HK-2 (cell line): ENCODE results near the gene CKAP5.

Experiments
- DNase-seq: peaks from one replicate; pipeline ENCODE4 v3.0.0-alpha.2; 2018; ENCODE audit not compliant: unreplicated experiment

Gene CKAP5

DNA sequence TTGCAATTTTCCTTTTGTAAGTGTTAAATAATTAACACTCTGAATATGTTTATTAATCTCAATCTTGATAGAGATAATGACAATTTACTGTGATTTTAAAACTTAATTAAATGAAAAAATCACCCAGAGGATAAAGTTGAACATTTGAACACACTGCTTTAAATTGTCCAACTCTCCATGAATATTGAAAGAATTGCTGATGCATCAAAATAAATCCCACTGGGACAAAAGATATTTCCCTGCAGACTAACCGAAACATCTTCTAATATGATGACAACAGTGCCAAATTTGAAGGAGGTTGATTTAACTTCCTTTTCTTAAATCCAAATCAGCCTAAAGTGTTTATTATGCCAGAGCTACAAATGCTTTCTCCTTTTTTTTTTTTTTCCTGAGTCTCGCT lies 79.4 kb downstream of the CKAP5 start:
- no peak for DNase-seq

DNA sequence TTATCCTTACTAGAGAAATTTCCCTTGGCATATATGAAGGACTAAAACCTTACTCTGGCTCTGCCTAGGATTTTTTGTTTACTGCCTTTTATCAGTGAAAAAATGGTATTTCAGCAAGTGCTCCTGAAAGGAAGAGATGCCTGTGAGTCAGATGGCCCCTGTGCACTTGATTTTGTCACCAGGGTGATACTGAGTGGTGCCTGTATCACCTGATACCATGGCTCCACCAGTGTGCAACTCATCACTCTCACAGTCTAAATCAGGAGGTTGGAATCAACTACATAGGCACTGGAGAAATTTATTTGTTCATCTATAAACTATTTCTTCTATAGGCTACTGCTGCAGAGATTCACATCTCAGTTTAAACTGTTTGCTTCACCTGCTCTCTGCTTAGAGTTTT lies 83.8 kb downstream of the CKAP5 start:
- no peak for DNase-seq

DNA sequence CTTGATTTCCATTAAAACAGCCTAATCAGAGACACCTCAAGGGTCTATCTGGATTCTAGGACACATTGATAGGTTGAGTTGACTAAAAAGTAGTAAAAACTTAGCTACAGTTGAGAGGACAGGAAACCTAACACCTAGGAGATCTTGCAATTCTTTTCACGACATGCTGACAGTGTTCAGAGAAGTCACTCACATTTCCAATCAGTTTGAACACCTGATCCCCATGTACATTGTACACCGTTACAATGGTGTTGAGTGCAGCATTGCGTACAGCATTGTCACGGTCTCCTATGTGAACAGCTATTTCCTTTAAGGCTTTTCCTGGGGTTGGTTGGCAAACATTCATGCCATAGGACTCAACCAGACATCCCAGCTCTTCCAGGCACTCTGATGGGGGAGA lies 84.3 kb downstream of the CKAP5 start:
- DNase-seq = no peak

DNA sequence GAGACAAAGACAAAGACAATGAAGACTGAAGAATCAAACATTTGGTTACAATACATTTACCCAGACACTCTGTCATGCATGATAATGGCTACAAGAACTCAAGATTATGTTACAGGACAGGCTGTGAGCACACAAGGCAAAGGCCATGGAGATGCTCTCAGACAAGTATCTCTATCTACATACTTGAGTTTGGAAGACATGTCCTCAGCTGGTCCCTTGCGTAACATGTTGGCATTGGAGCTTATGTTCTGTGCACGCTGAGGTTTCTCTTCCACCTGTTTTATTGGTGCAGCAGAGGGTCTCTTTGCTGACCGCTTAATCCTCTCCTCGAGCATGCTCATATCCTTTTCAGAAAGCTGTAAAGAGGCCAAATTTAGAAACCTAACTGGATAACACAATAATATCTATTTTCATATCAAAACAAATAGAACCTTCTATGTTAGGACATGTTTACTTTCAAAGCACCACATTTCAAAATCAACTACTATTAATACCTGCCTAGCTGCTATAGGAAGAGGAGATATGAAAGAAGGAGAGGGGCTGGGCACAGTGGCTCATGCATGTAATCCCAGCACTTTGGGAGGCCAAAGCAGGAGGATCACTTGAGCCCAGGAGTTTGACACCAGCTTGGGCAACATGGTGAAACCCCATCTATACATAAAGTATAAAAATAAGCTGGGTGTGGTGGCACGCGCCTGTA lies 85.5 kb downstream of the CKAP5 start:
- no peak for DNase-seq

DNA sequence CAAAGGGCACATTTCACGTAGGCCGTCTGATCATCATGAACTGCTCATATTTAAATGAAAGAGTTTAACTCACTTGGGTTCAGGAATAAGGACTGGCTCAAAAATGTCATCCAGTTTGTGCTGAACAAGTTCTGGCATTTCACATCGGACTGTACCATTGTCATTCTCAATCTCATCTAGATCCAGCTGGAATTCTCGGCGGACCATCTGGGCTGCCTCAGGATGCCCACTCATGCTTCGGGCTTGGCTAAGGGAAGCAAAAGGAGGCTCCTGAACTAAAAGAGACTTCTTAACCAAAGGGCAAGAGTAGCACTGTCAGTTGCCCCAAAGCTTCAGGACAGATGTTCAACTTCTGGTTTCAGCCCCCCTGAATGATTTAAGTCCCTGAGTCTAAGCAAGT lies 86.9 kb downstream of the CKAP5 start:
- no peak for DNase-seq

DNA sequence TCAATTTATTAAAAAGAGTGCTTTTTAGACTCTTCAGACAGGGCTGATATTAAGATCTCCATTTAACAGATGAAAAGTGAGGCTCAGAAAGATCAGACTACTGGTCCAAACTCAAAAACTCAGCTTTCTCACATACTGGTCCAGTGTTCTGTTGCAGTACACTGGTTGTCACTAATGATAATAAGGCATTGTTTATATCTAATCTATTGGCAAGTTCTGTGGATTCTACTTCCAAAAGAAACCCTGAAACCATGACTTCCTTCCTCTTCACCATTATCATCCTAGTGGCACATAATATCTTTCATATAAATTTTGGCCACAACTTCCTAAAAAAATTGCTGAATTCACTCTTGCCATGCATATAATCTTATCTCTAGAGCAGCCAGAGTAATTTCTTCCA lies 90.1 kb downstream of the CKAP5 start:
- no peak for DNase-seq

DNA sequence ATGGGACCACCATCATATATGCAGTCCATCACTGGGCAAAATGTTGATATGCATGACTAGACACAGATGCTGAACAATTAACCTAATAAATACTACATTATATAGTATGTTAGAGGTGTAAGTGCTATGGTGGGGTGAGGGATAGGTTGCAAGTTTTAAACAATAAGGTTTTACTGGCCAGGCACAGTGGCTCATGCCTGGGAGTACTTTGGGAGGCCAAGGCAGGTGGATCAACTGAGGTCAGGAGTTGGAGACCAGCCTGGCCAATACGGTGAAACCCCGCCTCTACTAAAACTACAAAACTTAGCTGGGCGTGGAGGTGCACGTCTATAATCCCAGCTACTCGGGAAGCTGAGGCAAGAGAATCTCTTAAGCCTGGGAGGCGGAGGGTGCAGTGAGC lies 98.9 kb downstream of the CKAP5 start:
- DNase-seq = no peak

DNA sequence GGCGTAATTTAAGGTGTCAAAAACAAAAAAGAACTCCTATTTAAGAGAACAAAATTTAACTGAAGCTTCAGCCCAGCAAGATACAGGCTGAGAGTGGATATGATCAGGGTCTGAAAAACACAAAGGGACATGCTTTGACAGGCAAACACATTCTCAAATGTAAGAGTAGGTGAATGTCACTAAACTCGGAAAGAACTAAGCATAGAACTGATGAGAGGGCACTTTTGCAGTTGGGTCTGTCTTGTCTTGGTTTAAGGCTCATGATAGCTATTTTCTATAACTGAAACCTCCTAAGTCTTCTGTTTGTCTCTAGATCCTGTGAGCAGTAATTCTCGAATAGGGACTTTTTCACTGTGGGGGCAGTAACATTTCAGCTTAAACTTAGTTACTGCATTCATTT lies 100.1 kb downstream of the CKAP5 start:
- DNase-seq = no peak

DNA sequence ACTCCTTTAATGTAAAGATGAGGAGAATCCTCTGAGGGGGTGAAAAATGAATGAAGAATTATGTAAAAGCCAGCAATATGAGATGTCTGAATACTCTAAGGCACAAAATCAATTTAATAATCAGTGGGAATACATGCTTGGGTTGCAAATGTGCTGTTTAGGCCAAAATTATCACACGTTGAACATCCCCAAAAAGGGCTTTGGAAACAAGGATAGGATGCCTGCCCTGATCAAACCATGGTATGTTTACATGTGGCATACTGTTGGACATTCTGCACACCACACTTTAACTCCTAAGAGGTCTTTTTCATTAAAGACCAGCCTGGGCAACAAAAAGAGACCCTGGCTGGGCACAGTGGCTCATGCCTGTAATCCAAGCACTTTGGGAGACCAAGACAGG lies 100.8 kb downstream of the CKAP5 start:
- DNase-seq = no peak

DNA sequence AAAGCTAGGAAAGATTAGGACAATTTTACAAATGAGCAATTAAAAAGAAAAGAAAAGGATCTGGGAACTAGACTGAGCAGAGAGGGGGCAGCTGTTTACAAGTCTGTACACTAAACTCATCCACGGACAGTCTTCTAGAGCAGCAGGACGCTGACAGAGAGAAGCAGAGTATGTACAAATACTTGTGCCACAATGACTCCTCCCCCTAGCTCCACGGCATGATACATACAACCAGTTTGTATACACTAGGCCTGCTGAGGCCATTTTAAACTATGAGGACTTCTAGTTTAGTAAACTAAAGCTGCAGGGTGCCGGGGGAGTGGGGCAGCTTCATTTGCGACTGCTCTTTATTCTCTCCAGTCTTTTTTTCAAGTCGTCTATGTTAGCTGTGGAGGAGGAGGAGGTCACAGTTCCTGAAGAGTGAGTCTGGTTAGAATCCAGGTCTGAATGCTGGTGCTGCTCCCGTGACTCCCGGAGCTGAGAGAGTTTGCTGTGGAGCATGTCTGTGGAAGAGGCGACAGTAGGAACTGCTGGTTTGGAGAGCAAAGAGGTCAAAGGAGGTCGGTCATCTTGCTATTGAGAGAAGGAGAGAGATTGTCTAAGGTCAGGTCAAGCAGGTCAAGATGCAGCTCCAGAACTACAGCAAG lies 102.3 kb downstream of the CKAP5 start:
- no peak for DNase-seq

DNA sequence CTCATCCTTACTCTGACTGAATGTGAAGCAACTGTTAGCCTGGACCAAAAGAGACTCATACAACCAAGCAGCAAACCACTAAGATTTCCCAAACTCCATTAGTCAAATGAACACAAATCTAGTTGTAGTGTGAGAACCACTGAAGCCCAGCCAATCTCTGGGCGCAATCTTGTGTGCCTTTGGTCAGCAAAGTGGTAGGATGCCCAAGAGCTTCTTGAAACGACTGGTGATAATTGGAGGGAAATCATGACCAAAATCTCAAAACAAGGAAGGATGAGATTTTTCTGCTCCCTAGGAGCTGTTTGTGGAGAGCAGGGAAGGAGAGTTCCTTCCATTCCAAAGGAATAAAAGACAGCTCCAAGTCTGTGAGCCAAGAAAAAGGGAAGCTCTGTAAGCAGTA lies 103.0 kb downstream of the CKAP5 start:
- DNase-seq = no peak

DNA sequence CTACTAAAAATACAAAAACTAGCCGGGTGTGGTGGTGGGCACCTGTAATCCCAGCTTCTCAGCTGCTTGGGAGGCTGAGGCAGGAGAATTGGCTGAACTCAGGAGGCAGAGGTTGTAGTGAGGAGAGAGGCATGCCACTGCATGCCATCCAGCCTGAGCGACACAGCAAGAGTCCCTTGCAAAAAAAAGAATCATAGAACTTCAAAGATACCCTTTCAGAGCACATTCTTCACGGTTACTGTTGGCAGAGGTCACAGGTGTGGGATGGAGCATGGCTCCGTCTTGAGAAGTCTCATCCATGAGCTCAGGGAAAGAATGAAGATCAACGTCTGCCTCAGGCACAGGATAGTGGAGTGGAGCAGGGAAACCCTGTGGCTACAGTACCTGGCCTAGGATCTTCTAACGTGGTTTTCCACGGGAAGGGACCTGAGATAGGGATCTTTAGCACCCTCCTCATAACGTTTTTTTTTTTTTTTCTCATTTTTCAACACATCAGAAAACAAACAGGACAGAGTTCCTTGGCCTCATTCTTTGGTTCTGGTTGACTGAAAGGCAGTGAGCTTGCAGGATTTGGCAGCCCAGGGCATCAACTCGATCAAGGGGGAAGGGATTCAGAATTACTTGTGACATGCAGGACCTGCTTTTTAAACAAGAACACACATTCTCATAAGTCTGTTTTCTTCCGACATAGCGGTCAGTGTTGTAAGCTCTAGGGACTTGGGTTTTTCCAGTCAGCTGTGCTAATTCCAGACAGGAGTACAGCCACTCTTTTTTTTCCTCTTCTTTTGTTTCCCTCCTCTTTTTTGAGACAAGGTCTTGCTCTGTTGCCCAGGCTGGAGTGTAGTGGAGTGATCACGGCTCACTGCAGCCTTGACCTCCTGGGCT lies 104.2 kb downstream of the CKAP5 start:
- DNase-seq = no peak

DNA sequence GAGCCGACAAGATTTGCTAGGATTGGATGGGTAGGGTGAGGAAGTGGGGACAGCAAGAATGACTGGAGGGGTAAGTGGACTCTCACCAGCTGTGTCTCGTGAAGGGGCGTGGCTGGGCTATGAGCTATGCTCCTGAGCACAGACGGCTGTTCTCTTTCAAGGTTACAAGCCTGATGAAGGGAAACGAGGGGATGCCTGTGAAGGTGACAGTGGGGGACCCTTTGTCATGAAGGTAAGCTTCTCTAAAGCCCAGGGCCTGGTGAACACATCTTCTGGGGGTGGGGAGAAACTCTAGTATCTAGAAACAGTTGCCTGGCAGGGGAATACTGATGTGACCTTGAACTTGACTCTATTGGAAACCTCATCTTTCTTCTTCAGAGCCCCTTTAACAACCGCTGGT lies 107.2 kb downstream of the CKAP5 start:
- no peak for DNase-seq

DNA sequence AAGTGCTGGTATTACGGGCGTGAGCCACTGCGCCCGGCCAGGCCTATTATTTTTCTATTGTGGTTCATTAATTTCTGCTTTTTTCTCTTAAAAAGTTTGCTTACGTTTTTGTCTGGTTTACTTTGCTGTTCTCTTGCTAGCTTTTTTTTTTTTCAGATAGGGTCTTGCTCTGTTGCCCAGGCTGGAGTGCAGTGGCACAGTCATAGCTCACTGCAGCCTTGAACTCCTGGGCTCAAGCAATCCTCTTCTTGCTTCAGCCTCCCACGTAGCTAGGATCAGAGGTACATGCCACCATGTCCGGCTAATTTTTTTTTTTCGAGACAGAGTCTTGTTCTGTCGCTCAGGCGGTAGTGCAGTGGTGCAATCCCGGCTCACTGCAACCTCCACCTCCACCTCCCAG lies 108.4 kb downstream of the CKAP5 start:
- no peak for DNase-seq

DNA sequence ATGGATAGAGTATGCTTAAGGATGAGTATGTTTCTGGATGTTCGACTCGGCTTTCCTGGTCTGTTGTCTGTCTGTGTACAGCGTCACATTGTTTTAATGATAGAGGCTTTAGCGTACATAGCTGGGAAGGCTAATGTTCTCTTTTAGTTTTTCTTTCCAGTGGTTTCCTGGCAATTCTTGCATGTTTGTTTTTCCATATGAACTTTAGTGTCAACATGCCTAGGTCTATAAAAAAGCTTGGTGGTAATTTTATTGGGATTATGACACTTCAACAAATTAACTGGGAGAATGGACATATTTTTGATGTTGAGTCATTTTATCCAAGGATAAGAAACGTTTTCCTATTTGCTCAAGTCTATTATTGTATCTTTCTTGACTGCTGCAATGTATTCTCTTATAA lies 109.5 kb downstream of the CKAP5 start:
- DNase-seq = no peak

DNA sequence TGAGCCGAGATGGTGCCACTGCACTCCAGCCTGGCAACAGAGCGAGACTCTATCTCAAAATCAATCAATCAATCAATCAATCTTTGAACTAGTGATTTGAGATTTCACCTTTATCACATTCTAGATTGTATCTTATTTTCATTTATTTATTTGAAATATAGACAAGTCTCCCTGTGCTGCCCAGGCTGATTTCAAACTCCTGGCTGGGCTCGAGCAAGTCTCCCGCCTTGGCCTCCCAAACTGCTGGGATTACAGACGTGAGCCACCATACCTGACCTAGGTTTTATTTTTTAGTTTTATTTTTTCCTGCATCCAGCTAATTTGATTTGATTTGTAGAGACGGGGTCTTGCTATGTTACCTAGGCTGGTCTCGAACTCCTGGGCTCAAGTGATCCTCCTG lies 109.9 kb downstream of the CKAP5 start:
- DNase-seq = no peak

DNA sequence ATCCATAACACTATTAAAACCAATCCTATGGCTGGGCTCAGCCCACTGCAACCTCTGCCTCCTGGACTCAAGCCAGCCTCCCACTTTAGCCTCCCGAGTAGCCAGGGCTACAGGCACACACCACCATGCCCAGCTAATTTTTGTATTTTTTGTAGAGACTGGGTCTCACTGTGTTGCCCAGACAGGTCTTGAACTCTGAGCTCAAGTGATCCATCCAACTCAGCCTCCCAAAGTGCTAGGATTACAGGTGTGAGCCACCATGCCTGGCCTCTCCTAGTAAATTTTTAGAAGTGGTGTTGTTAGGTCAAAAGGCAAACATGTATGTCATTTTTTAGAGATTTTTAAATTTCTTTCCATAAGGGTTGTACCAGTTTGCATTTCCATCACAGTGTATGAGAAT lies 112.8 kb downstream of the CKAP5 start:
- no peak for DNase-seq

DNA sequence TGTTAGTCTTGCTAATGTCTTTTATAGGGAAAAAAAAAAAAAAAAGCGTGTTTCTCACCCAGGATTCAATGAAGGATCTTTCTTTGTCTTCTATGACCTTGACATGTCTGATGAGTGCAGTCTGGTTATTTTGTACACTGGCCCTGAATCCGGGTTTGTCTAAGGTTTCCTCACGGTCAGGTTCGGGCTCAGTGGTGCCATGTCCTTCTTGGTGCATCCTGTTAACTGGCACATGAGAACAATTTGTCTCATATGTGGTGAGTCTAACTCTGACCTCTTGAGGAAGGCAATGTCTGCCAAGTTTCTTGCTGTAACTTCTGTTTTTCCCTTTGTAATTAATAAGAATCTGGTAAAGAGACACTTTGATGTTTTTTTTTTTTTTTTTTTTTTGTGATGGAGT lies 114.5 kb downstream of the CKAP5 start:
- DNase-seq = no peak

DNA sequence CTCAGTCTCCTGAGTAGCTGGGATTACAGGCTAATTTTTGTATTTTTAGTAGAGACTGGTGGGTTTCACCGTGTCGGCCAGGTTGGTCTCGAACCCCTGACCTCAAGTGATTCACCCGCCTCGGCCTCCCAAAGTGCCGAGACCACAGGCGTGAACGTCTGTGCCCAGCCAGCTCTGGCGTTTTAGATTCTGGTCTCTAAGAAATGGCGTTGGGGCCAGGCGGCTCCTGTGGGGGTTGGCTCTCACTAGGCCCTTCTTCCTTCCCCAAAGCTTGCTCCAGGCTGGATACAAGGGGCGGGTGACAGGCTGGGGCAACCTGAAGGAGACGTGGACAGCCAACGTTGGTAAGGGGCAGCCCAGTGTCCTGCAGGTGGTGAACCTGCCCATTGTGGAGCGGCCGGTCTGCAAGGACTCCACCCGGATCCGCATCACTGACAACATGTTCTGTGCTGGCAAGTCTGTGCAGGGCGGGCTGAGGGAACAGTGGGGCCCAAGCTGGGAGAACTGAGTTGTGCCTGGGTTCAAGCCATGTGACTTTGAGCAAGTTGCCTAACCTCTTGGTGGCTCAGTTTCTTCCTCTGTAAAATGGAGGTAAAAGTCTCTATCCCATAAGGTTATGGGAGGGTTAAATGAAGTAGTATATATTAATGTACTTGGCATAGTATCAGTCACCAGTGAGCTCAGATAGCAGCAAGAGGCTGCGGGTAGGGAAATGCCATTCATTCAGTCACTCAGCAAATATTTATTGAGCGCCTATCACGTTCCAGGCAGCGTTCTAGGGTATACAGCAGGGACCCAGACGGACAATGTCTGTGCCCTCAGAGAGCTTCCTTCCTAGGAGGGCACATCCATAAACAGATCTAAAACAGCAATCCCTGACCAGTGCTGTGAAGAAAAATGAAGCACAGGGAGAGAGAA lies 116.7 kb downstream of the CKAP5 start:
- no peak for DNase-seq

DNA sequence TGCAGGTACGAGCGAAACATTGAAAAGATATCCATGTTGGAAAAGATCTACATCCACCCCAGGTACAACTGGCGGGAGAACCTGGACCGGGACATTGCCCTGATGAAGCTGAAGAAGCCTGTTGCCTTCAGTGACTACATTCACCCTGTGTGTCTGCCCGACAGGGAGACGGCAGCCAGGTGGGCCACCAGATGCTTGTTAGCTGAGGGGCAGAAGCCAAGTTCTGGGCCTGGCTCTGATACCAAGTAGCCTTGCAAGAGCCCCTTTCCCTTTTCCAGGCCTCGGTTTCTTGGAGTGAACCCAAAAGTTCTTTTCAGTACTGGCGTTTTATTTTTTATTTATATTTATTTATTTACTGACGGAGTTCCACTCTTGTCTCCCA lies 117.4 kb downstream of the CKAP5 start:
- no peak for DNase-seq

DNA sequence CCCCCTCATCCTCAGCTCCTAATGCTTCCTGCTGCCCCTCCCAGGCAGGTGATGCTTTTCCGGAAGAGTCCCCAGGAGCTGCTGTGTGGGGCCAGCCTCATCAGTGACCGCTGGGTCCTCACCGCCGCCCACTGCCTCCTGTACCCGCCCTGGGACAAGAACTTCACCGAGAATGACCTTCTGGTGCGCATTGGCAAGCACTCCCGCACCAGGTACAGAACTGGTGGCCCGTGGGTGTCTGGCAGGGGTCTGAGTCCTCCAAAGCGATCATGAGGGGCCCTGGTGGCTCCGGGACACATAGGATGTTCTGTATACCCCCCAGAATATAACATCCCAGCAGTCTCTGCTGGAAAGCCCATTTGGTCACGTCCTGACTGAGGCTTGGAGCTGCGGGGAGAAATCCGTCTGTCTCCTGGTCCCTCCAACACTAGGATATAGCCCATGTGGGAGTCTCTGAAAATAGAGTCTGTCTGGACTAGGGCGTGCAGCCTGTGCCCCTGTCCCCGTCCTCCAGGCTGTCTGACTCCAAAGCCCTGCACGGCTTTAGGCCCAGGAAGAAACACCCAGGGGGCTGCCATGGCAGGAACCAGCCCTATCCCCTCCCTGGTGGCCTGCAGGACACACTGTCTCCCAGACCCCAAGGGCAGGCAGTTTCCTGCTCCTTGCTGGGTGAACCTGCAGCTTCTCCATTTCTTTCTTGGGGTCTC lies 118.0 kb downstream of the CKAP5 start:
- DNase-seq = no peak
